Cardiac muscle cell (in vitro differentiated cells and primary cell): Measurements from ENCODE around the gene PSMC1. TPM values are rescaled to one million over a fixed set of nuclear protein-coding genes. Genes with fewer than 3 reads are reported as not detected.

ENCODE experiments used
- DNase-seq, 2 donors: peaks; one replicate each; pipeline versions ENCODE4 v3.0.0 to v3.0.0-alpha.2; 2010 to 2017; ENCODE audit warnings: low read depth in 1 of 2, low spot score in 1 of 2
- H3K27ac ChIP-seq: fragments of 200-600 bp; sonication (generic); 2 replicates; pipeline ENCODE4 v1.5.1; 2016
- H3K27me3 ChIP-seq: fragments of 200-600 bp; sonication (generic); 2 replicates; pipeline ENCODE4 v1.6.0; 2016; ENCODE audit warnings: control low read depth
- H3K36me3 ChIP-seq: fragments of 200-600 bp; sonication (generic); 2 replicates; pipeline ENCODE4 v1.5.1; 2016; ENCODE audit warnings: control low read depth
- H3K4me1 ChIP-seq: fragments of 200-600 bp; sonication (generic); 2 replicates; pipeline ENCODE4 v1.8.1; 2017; ENCODE audit warnings: low read depth, mild to moderate bottlenecking, mixed run types
- H3K4me3 ChIP-seq: fragments of 200-600 bp; sonication (generic); 2 replicates; pipeline ENCODE4 v1.5.1; 2016; ENCODE audit warnings: mild to moderate bottlenecking
- H3K9me3 ChIP-seq: fragments of 200-600 bp; sonication (generic); 2 replicates; pipeline ENCODE4 v1.5.1; 2017; ENCODE audit warnings: low read depth, mild to moderate bottlenecking, control low read depth
- CTCF ChIP-seq: IDR thresholded peaks from 2 replicates; pipeline ENCODE4 v1.5.1; 2012; ENCODE audit warnings: low read depth, mild to moderate bottlenecking, low read length
- polyA plus RNA-seq: library from polyadenylated mRNA; unstranded; fragments of >200 nt; fragmentation: Nextera tagmentation; extraction: Ambion mirVana; gene quantifications from 2 replicates; pipeline ENCODE4 v1.2.1, GENCODE V29; 2016
- total RNA-seq: library from RNA; depleted of rRNA; stranded (reverse); fragments of >200 nt; gene quantifications from 2 replicates; pipeline ENCODE4 v1.2.3, GENCODE V29; 2016

PSMC1 gene
- total and polyA plus RNA-seq, 2 experiments from 2014 or later = 164 to 280 TPM

GRCh38 chr14:90319173-90319572 is 62.8 kb downstream of the PSMC1 start:
- Histone ChIP-seq H3K36me3 (peaks cover 18% of the 10 kb centered on the region), H3K4me1 (no peaks in the 10 kb centered on the region), H3K4me3 (no peak overlapping the region), H3K27me3 (no peaks in the 10 kb centered on the region), H3K9me3 (no peaks in the 10 kb centered on the region), H3K27ac (no peak overlapping the region)
- DNase-seq = no peak
- no peak for TF ChIP-seq CTCF

DNA sequence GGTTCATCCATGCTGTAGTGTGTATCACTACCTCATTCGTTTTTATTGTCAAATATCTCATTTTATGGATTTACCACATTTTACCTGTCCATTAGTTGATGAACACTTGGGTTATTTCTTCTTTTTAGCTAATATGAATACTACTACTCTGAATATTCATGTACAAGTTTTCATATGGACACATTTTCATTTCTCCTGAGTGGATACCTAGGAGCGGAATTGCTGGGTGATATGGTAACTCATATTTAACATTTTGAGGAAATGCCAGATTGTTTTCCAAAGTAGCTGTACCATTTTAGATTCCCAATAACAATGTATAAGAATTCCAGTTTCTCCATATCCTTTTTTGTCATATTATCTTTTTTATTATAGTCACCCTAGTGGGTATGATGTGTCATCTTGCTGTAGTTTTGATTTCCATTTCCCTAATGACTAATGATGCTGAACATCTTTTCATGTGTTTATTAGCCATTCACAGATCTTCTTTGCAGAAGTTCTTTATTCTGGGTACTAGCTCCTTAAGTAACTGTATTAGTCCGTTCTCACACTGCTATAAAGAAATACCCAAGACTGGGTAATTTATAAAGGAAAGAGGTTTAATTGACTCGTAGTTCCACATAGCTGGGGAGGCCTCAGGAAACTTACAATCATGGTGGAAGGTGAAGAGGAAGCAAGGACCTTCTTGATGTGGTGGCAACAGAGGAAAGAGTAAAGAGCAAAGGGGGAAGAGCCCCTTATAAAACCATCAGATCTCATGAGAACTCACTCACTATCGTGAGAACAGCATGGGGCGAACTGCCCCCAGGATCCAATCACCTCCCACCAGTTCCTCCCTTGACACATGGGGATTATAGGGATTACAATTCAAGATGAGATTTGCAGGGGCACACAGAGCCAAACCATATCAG is 63.5 kb downstream of the PSMC1 start:
- Histone ChIP-seq H3K4me3 (no peak overlapping the region), H3K27me3 (no peaks in the 10 kb centered on the region)
- no peak for TF ChIP-seq CTCF

GRCh38 chr14:90321891-90322290 is 65.5 kb downstream of the PSMC1 start:
- no peak for DNase-seq
- Histone ChIP-seq H3K9me3 (no peaks in the 10 kb centered on the region), H3K27me3 (no peaks in the 10 kb centered on the region), H3K36me3 (peaks cover 7% of the 10 kb centered on the region), H3K4me3 (no peak overlapping the region), H3K27ac (no peak overlapping the region), H3K4me1 (no peaks in the 10 kb centered on the region)
- TF ChIP-seq CTCF = no peak

More for the DNA sequence above, 63.5 kb downstream of the PSMC1 start:
- DNase-seq = no peak
- H3K4me1 ChIP-seq = no peaks in the 10 kb centered on the region
- H3K36me3 ChIP-seq = peaks cover 18% of the 10 kb centered on the region
- no peak overlapping the region for H3K27ac ChIP-seq
- H3K9me3 ChIP-seq = no peaks in the 10 kb centered on the region

Other genes starting within 250 kb of the PSMC1 start
- gene KCNK13, start 194.6 kb upstream of the PSMC1 start, total RNA-seq = 0.48 and 1.3 TPM in 2 replicates
- gene KCNK13, start 194.6 kb upstream of the PSMC1 start, polyA plus RNA-seq = 1.1 and 1.5 TPM in 2 replicates
- gene NRDE2, start 75.4 kb downstream of the PSMC1 start, total RNA-seq = 6.8 and 13.1 TPM in 2 replicates
- 7.9 and 8.7 TPM in 2 replicates for gene NRDE2, start 75.4 kb downstream of the PSMC1 start, polyA plus RNA-seq
- 65.6 and 74.6 TPM in 2 replicates for gene CALM1, start 140.5 kb downstream of the PSMC1 start, total RNA-seq
- 174 and 236 TPM in 2 replicates for gene CALM1, start 140.5 kb downstream of the PSMC1 start, polyA plus RNA-seq